Endodermal cell (in vitro differentiated cells): ENCODE data around the gene GLDN. TPM values are rescaled to one million over a fixed set of nuclear protein-coding genes. Genes with fewer than 3 reads are reported as not detected.

Source experiments
- DNase-seq: peaks from one replicate; pipeline ENCODE4 v3.0.0-alpha.2; 2017
- H3K27ac ChIP-seq: 2 replicates; pipeline ENCODE4 v1.5.1; 2013; ENCODE audit warnings: mild to moderate bottlenecking, low read depth, low read length, moderate library complexity
- H3K27me3 ChIP-seq: 2 replicates; pipeline ENCODE4 v1.6.1; 2013; ENCODE audit warnings: mild to moderate bottlenecking, low read length, moderate library complexity; ENCODE audit not compliant: insufficient read depth, control insufficient read depth, poor library complexity, severe bottlenecking
- H3K36me3 ChIP-seq: 2 replicates; pipeline ENCODE4 v1.7.0; 2013; ENCODE audit warnings: mild to moderate bottlenecking, low read length, moderate library complexity; ENCODE audit not compliant: control insufficient read depth, insufficient read depth
- H3K4me1 ChIP-seq: one replicate; pipeline ENCODE4 v1.7.0; 2013; ENCODE audit warnings: low read length; ENCODE audit not compliant: control insufficient read depth, insufficient read depth
- H3K4me3 ChIP-seq: 2 replicates; pipeline ENCODE4 v1.5.1; 2013; ENCODE audit warnings: mild to moderate bottlenecking, low read length, moderate library complexity
- H3K9ac ChIP-seq: 2 replicates; pipeline ENCODE4 v1.6.1; 2013; ENCODE audit warnings: mild to moderate bottlenecking, low read length, moderate library complexity; ENCODE audit not compliant: poor library complexity, severe bottlenecking; ENCODE audit errors: extremely low read depth
- H3K9me3 ChIP-seq: 2 replicates; pipeline ENCODE4 v1.6.1; 2013; ENCODE audit warnings: mild to moderate bottlenecking, low read length, moderate library complexity; ENCODE audit not compliant: control insufficient read depth
- H3K27ac Mint-ChIP-seq: 2 replicates; pipeline ENCODE4 v1.8.0; 2020; ENCODE audit warnings: mixed read lengths
- H3K27me3 Mint-ChIP-seq: 2 replicates; pipeline ENCODE4 v1.8.0; 2021; ENCODE audit warnings: mild to moderate bottlenecking, mixed read lengths; ENCODE audit not compliant: insufficient read depth
- H3K36me3 Mint-ChIP-seq: 2 replicates; pipeline ENCODE4 v1.8.0; 2020; ENCODE audit warnings: low read depth, mixed read lengths
- H3K4me1 Mint-ChIP-seq: 2 replicates; pipeline ENCODE4 v1.8.0; 2020; ENCODE audit warnings: mixed read lengths
- H3K4me3 Mint-ChIP-seq: 2 replicates; pipeline ENCODE4 v1.8.0; 2020; ENCODE audit warnings: mild to moderate bottlenecking, moderate library complexity, mixed read lengths
- H3K9me3 Mint-ChIP-seq: 2 replicates; pipeline ENCODE4 v1.8.0; 2020; ENCODE audit warnings: mild to moderate bottlenecking, mixed read lengths
- CTCF ChIP-seq: fragments of 200-600 bp; sonication (generic); conservative IDR thresholded peaks from 2 replicates; pipeline ENCODE4 v1.5.0; 2021; ENCODE audit warnings: antibody characterized with exemption, mild to moderate bottlenecking
- WGBS, 2 experiments: methylation state at CpG; one replicate each; pipeline versions ENCODE4 v1.1.5 to v1.1.7; 2013; ENCODE audit warnings: missing lambda C conversion rate in 2 of 2, mixed read lengths in 1 of 2; ENCODE audit not compliant: insufficient coverage in 1 of 2, insufficient read length in 1 of 2; 5-methylcytosine and 5-hydroxymethylcytosine counted together
- total RNA-seq, 2 donors: library from RNA; stranded (reverse); fragmentation: NEBNext Ultra II Directional in 1 of 2; extraction: Animal tissue kit (Norgen Biotek cat#: 25700) in 1 of 2; gene quantifications; 2 replicates in 1 of 2; 3 replicates in 1 of 2; pipeline ENCODE4 v1.2.1, GENCODE V29; 2021

The GLDN gene
- total RNA-seq, 2 donors from 2014 or later = 0.62 to 1.7 TPM

- Mint-ChIP-seq H3K27ac (no peak overlapping the region), H3K9me3 (no peaks in the 10 kb centered on the region), H3K4me1 (peaks cover 13% of the 10 kb centered on the region), H3K4me3 (no peak overlapping the region), H3K36me3 (no peaks in the 10 kb centered on the region), H3K27me3 (peaks cover 16% of the 10 kb centered on the region)
- no peak for TF ChIP-seq CTCF
- Histone ChIP-seq H3K36me3 (no peaks in the 10 kb centered on the region), H3K9ac (no peak overlapping the region), H3K27me3 (peaks cover 24% of the 10 kb centered on the region), H3K4me1 (peaks cover 4% of the 10 kb centered on the region), H3K27ac (no peak overlapping the region), H3K4me3 (no peak overlapping the region), H3K9me3 (no peaks in the 10 kb centered on the region)
- 80 to 84% methylated on average over 7 to 10 of the region's 10 CpGs for WGBS, 2 experiments
- DNase-seq = no peak
Measured at GRCh38 chr15:51314391-51315337, 26.8 kb upstream of the GLDN start.

- H3K9me3 ChIP-seq = no peaks in the 10 kb centered on the region
- no peak overlapping the region for H3K9ac ChIP-seq
- Mint-ChIP-seq H3K4me1 (peaks cover 13% of the 10 kb centered on the region), H3K27ac (no peak overlapping the region), H3K9me3 (no peaks in the 10 kb centered on the region), H3K36me3 (no peaks in the 10 kb centered on the region), H3K4me3 (no peak overlapping the region), H3K27me3 (peaks cover 12% of the 10 kb centered on the region)
- H3K27me3 ChIP-seq = peaks cover 30% of the 10 kb centered on the region
- H3K4me1 ChIP-seq = peaks cover 4% of the 10 kb centered on the region
- no peak overlapping the region for H3K4me3 ChIP-seq
- no peaks in the 10 kb centered on the region for H3K36me3 ChIP-seq
- no peak overlapping the region for H3K27ac ChIP-seq
- peak; percentile 18 for TF ChIP-seq CTCF
- 80 to 89% methylated on average over 6 to 7 of the region's 7 CpGs for WGBS, 2 experiments
- no peak for DNase-seq
Measured at GRCh38 chr15:51315726-51316125, 25.7 kb upstream of the GLDN start.

- Histone ChIP-seq H3K27ac (no peak overlapping the region), H3K9me3 (no peaks in the 10 kb centered on the region), H3K4me1 (peaks cover 4% of the 10 kb centered on the region), H3K4me3 (no peak overlapping the region), H3K9ac (no peak overlapping the region), H3K36me3 (no peaks in the 10 kb centered on the region), H3K27me3 (peaks cover 30% of the 10 kb centered on the region)
- Mint-ChIP-seq H3K27ac (no peak overlapping the region), H3K27me3 (peaks cover 15% of the 10 kb centered on the region), H3K4me3 (no peak overlapping the region), H3K4me1 (peaks cover 13% of the 10 kb centered on the region), H3K9me3 (no peaks in the 10 kb centered on the region), H3K36me3 (no peaks in the 10 kb centered on the region)
- DNase-seq = no peak
- 90 to 100% methylated on average over 1 of the region's 1 CpG for WGBS, 2 experiments
- TF ChIP-seq CTCF = no peak
Measured at GRCh38 chr15:51316636-51317035, 24.8 kb upstream of the GLDN start.
